HepG2 (cell line): ENCODE measurements around the gene SPTSSA. TPM values are rescaled to one million over a fixed set of nuclear protein-coding genes. Genes with fewer than 3 reads are reported as not detected.

Source experiments
- ELF1 ChIP-seq: sonication (generic); formaldehyde crosslinking; IDR thresholded peaks from 2 replicates; pipeline ENCODE4 v1.4.0; 2020; ENCODE audit warnings: missing genetic modification reagents
- ELF3 ChIP-seq: IDR thresholded peaks from 2 replicates; pipeline ENCODE4 v1.6.1; 2016; ENCODE audit warnings: missing genetic modification reagents, missing compliant biosample characterization
- HNRNPUL1 ChIP-seq: fragments of 200-400 bp; formaldehyde crosslinking; IDR thresholded peaks from 2 replicates; pipeline ENCODE4 v1.6.1; 2017; ENCODE audit warnings: low read depth, mild to moderate bottlenecking, low read length, moderate library complexity
- JDP2 ChIP-seq: sonication (generic); formaldehyde crosslinking; IDR thresholded peaks from 2 replicates; pipeline ENCODE4 v1.8.1; 2022; ENCODE audit warnings: missing genetic modification reagents, borderline replicate concordance
- KDM1A ChIP-seq: IDR thresholded peaks from 2 replicates; pipeline ENCODE4 v1.6.1; 2016; ENCODE audit warnings: missing compliant biosample characterization
- RFX3 ChIP-seq: IDR thresholded peaks from 2 replicates; pipeline ENCODE4 v1.6.1; 2016; ENCODE audit warnings: missing biosample characterization, missing genetic modification reagents
- RNF2 ChIP-seq: fragments of 450-650 bp; conservative IDR thresholded peaks from 2 replicates; pipeline ENCODE4 v1.6.1; 2016; ENCODE audit warnings: low read depth
- SAP130 ChIP-seq: IDR thresholded peaks from 2 replicates; pipeline ENCODE4 v1.6.1; 2016; ENCODE audit warnings: low read depth
- TEAD3 ChIP-seq: optimal IDR thresholded peaks from 2 replicates; pipeline ENCODE3; 2016; ENCODE audit warnings: borderline replicate concordance
- TP53 ChIP-seq: sonication (generic); formaldehyde crosslinking; conservative IDR thresholded peaks from 2 replicates; pipeline ENCODE4 v1.4.0; 2020; ENCODE audit warnings: missing genetic modification reagents
- ZKSCAN8 ChIP-seq: IDR thresholded peaks from 2 replicates; pipeline ENCODE4 v1.6.1; 2016; ENCODE audit warnings: borderline replicate concordance, missing genetic modification reagents, missing compliant biosample characterization
- ZNF12 ChIP-seq: sonication (generic); formaldehyde crosslinking; IDR thresholded peaks from 2 replicates; pipeline ENCODE4 v1.5.0; 2020; ENCODE audit warnings: missing genetic modification reagents
- ZNF232 ChIP-seq: sonication (generic); formaldehyde crosslinking; IDR thresholded peaks from 2 replicates; pipeline ENCODE4 v1.4.0; 2020; ENCODE audit warnings: missing genetic modification reagents, borderline replicate concordance
- ZNF331 ChIP-seq: sonication (generic); formaldehyde crosslinking; IDR thresholded peaks from 2 replicates; pipeline ENCODE4 v1.4.0; 2020; ENCODE audit warnings: missing genetic modification reagents
- ZNF460 ChIP-seq: sonication (generic); formaldehyde crosslinking; IDR thresholded peaks from 2 replicates; pipeline ENCODE4 v1.5.1; 2020; ENCODE audit warnings: missing genetic modification reagents, mild to moderate bottlenecking, borderline replicate concordance
- ZNF468 ChIP-seq: sonication (generic); formaldehyde crosslinking; IDR thresholded peaks from 2 replicates; pipeline ENCODE4 v1.8.0; 2022; ENCODE audit warnings: mild to moderate bottlenecking, moderate library complexity, missing genetic modification reagents
- ZNF501 ChIP-seq: sonication (generic); formaldehyde crosslinking; IDR thresholded peaks from 2 replicates; pipeline ENCODE4 v1.5.1; 2020; ENCODE audit warnings: mild to moderate bottlenecking, moderate library complexity, missing genetic modification reagents
- ZNF577 ChIP-seq: sonication (generic); formaldehyde crosslinking; IDR thresholded peaks from 2 replicates; pipeline ENCODE4 v1.4.0; 2020; ENCODE audit warnings: mild to moderate bottlenecking, low read depth, missing genetic modification reagents, borderline replicate concordance
- ZNF644 ChIP-seq: IDR thresholded peaks from 2 replicates; pipeline ENCODE4 v1.6.1; 2016; ENCODE audit warnings: low read depth
- ZNF878 ChIP-seq: sonication (generic); formaldehyde crosslinking; IDR thresholded peaks from 2 replicates; pipeline ENCODE4 v1.8.1; 2023; ENCODE audit warnings: mild to moderate bottlenecking, missing genetic modification reagents, moderate library complexity
- polyA plus RNA-seq, 8 experiments: library from polyadenylated mRNA; depleted of rRNA in 3 of 8; stranded (reverse) in 7 of 8; unstranded in 1 of 8; fragments of >200 nt; fragmentation: Illumina TruSeq in 4 of 8; extraction: Trizol in 4 of 8; gene quantifications; 2 replicates each; pipeline versions ENCODE4 v1.2.1 to v1.2.3, GENCODE V29; 2011 to 2016; ENCODE audit warnings: low read depth in 4 of 8, missing spikeins in 1 of 8, mixed read lengths in 1 of 8; ENCODE audit not compliant: insufficient read depth in 1 of 8
- total RNA-seq, 5 experiments: library from RNA; depleted of rRNA; stranded (reverse); fragments of >200 nt; fragmentation: Illumina TruSeq; extraction: Trizol; gene quantifications; 2 replicates each; pipeline ENCODE4 v1.2.3, GENCODE V29; 2016; ENCODE audit warnings: low read depth in 1 of 5
- TF ChIP-seq, protein P1 (sequence below): sonication (generic); formaldehyde crosslinking; IDR thresholded peaks from 2 replicates; pipeline ENCODE4 v1.4.0; 2020; ENCODE audit warnings: missing genetic modification reagents
- TF ChIP-seq, protein P2 (sequence below): IDR thresholded peaks from 2 replicates; pipeline ENCODE4 v1.6.1; 2016; ENCODE audit warnings: missing compliant biosample characterization, missing genetic modification reagents, borderline replicate concordance
- TF ChIP-seq, protein P3 (sequence below): sonication (generic); formaldehyde crosslinking; IDR thresholded peaks from 2 replicates; pipeline ENCODE4 v1.5.0; 2020; ENCODE audit warnings: missing genetic modification reagents
- TF ChIP-seq, protein P4 (sequence below): IDR thresholded peaks from 2 replicates; pipeline ENCODE4 v1.6.1; 2016; ENCODE audit warnings: mild to moderate bottlenecking

The SPTSSA gene
- total and polyA plus RNA-seq, 2 of the 13 experiments (the other 11 are each of a cell fraction or from before 2014, with no cell fraction given) = 19.1 to 86.1 TPM

DNA sequence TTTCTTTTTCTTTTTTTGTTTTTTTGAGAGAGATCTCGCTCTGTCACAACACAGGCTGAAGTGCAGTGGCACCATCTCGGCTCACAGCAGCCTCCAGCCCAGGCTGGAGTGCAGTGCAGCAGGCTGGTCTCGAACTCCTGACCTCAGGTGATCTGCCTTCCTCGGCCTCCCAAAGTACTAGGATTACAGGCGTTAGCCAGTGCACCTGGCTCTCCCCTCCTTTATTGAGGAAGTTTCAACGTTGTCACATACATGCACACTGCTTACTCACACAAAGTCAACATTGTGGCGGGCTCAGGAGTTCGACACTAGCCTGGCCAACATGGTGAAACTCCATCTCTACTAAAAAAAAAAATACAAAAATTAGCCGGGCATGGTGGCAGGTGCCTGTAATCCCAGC lies 45.4 kb upstream of the SPTSSA start (continued):
- TF ChIP-seq, protein P1, sequence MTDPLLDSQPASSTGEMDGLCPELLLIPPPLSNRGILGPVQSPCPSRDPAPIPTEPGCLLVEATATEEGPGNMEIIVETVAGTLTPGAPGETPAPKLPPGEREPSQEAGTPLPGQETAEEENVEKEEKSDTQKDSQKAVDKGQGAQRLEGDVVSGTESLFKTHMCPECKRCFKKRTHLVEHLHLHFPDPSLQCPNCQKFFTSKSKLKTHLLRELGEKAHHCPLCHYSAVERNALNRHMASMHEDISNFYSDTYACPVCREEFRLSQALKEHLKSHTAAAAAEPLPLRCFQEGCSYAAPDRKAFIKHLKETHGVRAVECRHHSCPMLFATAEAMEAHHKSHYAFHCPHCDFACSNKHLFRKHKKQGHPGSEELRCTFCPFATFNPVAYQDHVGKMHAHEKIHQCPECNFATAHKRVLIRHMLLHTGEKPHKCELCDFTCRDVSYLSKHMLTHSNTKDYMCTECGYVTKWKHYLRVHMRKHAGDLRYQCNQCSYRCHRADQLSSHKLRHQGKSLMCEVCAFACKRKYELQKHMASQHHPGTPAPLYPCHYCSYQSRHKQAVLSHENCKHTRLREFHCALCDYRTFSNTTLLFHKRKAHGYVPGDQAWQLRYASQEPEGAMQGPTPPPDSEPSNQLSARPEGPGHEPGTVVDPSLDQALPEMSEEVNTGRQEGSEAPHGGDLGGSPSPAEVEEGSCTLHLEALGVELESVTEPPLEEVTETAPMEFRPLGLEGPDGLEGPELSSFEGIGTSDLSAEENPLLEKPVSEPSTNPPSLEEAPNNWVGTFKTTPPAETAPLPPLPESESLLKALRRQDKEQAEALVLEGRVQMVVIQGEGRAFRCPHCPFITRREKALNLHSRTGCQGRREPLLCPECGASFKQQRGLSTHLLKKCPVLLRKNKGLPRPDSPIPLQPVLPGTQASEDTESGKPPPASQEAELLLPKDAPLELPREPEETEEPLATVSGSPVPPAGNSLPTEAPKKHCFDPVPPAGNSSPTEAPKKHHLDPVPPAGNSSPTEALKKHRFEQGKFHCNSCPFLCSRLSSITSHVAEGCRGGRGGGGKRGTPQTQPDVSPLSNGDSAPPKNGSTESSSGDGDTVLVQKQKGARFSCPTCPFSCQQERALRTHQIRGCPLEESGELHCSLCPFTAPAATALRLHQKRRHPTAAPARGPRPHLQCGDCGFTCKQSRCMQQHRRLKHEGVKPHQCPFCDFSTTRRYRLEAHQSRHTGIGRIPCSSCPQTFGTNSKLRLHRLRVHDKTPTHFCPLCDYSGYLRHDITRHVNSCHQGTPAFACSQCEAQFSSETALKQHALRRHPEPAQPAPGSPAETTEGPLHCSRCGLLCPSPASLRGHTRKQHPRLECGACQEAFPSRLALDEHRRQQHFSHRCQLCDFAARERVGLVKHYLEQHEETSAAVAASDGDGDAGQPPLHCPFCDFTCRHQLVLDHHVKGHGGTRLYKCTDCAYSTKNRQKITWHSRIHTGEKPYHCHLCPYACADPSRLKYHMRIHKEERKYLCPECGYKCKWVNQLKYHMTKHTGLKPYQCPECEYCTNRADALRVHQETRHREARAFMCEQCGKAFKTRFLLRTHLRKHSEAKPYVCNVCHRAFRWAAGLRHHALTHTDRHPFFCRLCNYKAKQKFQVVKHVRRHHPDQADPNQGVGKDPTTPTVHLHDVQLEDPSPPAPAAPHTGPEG (CRISPR knock-in tag) = no peak
- no peak for TF ChIP-seq ZNF460 (CRISPR knock-in tag)
- TF ChIP-seq ZNF644 (CRISPR knock-in tag) = peak; percentile 65; the same call in 1 of the 2 replicates
- peak; percentile 56; the same call in 1 of the 2 replicates for TF ChIP-seq ELF3
- peak; percentile 45; the same call in 1 of the 2 replicates for TF ChIP-seq SAP130 (CRISPR knock-in tag)
- TF ChIP-seq ELF1 = 0 out of 2 replicates have a peak, but pooled peaks have one; percentile 10
- no peak for TF ChIP-seq TP53
- TF ChIP-seq, protein P2, sequence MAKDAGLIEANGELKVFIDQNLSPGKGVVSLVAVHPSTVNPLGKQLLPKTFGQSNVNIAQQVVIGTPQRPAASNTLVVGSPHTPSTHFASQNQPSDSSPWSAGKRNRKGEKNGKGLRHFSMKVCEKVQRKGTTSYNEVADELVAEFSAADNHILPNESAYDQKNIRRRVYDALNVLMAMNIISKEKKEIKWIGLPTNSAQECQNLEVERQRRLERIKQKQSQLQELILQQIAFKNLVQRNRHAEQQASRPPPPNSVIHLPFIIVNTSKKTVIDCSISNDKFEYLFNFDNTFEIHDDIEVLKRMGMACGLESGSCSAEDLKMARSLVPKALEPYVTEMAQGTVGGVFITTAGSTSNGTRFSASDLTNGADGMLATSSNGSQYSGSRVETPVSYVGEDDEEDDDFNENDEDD = no peak
- TF ChIP-seq ZNF232 (CRISPR knock-in tag) = no peak
- TF ChIP-seq KDM1A (CRISPR knock-in tag) = peak; percentile 66; the same call in 1 of the 2 replicates
- TF ChIP-seq ZKSCAN8 (CRISPR knock-in tag) = peak; percentile 27; the same call in 1 of the 2 replicates
- 0 out of 2 replicates have a peak, but pooled peaks have one; percentile 9 for TF ChIP-seq ZNF331 (CRISPR knock-in tag)
- TF ChIP-seq RFX3 (CRISPR knock-in tag) = no peak
- TF ChIP-seq ZNF501 (CRISPR knock-in tag) = peak; percentile 34
- TF ChIP-seq ZNF468 (CRISPR knock-in tag) = no peak
- TF ChIP-seq, protein P3, sequence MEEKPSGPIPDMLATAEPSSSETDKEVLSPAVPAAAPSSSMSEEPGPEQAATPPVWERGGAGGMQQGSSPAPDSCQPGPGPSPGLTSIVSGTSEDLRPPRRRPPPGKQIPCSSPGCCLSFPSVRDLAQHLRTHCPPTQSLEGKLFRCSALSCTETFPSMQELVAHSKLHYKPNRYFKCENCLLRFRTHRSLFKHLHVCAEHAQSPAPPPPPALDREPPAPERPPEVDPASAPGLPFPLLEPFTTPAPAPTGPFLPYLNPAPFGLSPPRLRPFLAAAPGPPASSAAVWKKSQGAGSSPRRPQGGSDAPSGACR (CRISPR knock-in tag) = no peak
- TF ChIP-seq ZNF12 (CRISPR knock-in tag) = peak; percentile 58; the same call in 1 of the 2 replicates
- TF ChIP-seq HNRNPUL1 = no peak
- TF ChIP-seq ZNF878 (CRISPR knock-in tag) = 0 out of 2 replicates have a peak, but pooled peaks have one; percentile 25
- TF ChIP-seq, protein P4, sequence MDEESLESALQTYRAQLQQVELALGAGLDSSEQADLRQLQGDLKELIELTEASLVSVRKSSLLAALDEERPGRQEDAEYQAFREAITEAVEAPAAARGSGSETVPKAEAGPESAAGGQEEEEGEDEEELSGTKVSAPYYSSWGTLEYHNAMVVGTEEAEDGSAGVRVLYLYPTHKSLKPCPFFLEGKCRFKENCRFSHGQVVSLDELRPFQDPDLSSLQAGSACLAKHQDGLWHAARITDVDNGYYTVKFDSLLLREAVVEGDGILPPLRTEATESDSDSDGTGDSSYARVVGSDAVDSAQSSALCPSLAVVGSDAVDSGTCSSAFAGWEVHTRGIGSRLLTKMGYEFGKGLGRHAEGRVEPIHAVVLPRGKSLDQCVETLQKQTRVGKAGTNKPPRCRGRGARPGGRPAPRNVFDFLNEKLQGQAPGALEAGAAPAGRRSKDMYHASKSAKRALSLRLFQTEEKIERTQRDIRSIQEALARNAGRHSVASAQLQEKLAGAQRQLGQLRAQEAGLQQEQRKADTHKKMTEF (CRISPR knock-in tag) = no peak
- TF ChIP-seq ZNF577 (CRISPR knock-in tag) = no peak
- TF ChIP-seq JDP2 (CRISPR knock-in tag) = no peak
- peak; percentile 19 for TF ChIP-seq TEAD3 (CRISPR knock-in tag)
- TF ChIP-seq RNF2 = no peak
